Measurements from ENCODE around the gene KASH5. TPM values are rescaled to one million over a fixed set of nuclear protein-coding genes. Genes with fewer than 3 reads are reported as not detected.
A peak's percentile ranks its signal among the peaks of the same experiment; 100 is the strongest.

KASH5 gene
- total and polyA plus RNA-seq, 2 of the 13 experiments (the other 11 are each of a cell fraction or from before 2014, with no cell fraction given), result not detected

DNA sequence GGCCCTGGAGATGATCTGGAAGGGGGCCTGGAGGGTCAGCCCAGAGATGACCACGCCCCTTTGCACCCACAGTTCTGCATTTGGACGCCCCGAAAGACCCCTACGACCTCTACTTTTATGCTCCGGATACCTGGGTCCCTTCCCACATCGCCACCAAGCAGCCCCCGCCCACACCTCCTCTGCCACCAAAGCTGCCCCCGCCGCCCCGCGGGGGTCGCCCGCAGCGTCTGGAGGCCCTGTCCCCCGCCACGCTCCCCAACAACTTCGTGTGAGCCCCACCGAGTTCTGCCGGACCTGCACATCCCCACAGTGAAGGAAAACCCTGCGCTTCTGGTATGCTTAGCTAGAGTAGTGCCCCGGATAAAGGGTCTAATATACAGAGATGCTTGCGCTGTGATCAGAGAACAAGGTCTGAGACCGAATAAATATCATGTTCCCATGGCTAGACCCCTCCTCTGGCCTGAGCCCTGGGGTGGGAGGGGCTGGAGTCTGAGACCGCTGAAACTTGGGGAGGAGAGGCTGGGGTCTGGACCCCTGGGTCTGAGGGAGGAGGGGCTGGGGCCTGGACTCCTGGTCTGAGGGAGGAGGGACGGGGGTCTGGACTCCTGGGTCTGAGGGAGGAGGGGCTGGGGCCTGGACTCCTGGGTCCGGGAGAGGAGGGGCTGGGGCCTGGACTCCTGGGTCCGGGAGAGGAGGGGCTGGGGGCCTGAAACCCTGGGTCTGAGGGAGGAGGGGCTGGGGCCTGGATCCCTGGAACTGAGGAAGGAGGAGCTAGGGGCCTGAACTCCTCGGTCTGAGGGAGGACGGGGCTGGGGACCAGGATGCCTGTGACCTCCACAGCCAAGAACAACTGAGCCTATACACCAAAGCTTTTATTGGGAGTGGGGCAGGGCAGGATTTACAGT lies 40.8 kb downstream of the KASH5 start:
- DNase-seq (ENCODE audit: low spot score) (no peak), FAIRE-seq (no peak), ATAC-seq (no peak)
- no peak overlapping the region for H3K27ac ChIP-seq (ENCODE audit: extremely low read length, insufficient read depth, low read length)
- ChIA-PET POLR2A (no interaction called here), CTCF (ENCODE audit: low intra/inter-chr PET ratio, low total read pairs) (no interaction called here)
- intact Hi-C loops (cut with micrococcal nuclease; ENCODE audit: unreplicated experiment), result loop anchor here (5.0 kb wide), 1 partner anchor 36 kb away; no protein-coding TSS in a partner anchor
- H3K79me2 ChIP-seq (ENCODE audit: insufficient read depth, low read length), result no peaks in the 10 kb centered on the region
- TF ChIP-seq ZNF263 (CRISPR knock-in tag; IDR thresholded peaks at IDR 0.05), result 0 out of 2 replicates have a peak, but pooled peaks have one; percentile 26
- TF ChIP-seq ZNF180 (CRISPR knock-in tag; IDR thresholded peaks at IDR 0.05; ENCODE audit: borderline replicate concordance, low read depth), result no peak
- peak; percentile 14; the same call in 1 of the 2 replicates for TF ChIP-seq EZH2 (conservative IDR thresholded peaks at IDR 0.05; ENCODE audit: low read depth, low read length)
- TF ChIP-seq ZSCAN22 (CRISPR knock-in tag; IDR thresholded peaks at IDR 0.05), result peak; percentile 68; the same call in 1 of the 2 replicates
- TF ChIP-seq ZKSCAN8 (CRISPR knock-in tag; IDR thresholded peaks at IDR 0.05; ENCODE audit: borderline replicate concordance), result no peak
- H3K4me1 ChIP-seq (ENCODE audit: insufficient read depth, low read length), result peaks cover 16% of the 10 kb centered on the region
- H3K9me3 ChIP-seq (ENCODE audit: low read length), result no peaks in the 10 kb centered on the region
- in situ Hi-C loops (cut with HindIII; ENCODE audit: extremely low pct_ligation_motif_present, low pct_unique_long_range_greater_than_20kb), result loop anchor here (5.0 kb wide), 1 partner anchor 36 kb away; no protein-coding TSS in a partner anchor
- peak overlapping the region; percentile 74 for H3K4me2 ChIP-seq (ENCODE audit: low read depth, low read length)
- H3K27me3 ChIP-seq (ENCODE audit: control insufficient read depth in 1 of 2, insufficient read depth in 2 of 2, low read length in 2 of 2), result peaks cover 11 to 84% of the 10 kb centered on the region in 2 experiments
- H3K9ac ChIP-seq (ENCODE audit: insufficient read depth, low read depth, low read length), result no peak overlapping the region
- no peaks in the 10 kb centered on the region for H3K36me3 ChIP-seq (replicated peaks in 1 of 2; ENCODE audit: control insufficient read depth in 1 of 2, insufficient read depth in 2 of 2, low read length in 2 of 2)
- 9% methylated on average over 15 of the region's 29 CpGs for WGBS (ENCODE audit: low lambda C conversion rate)
- H2AFZ ChIP-seq (ENCODE audit: low read length), result no peak overlapping the region
- no TSS peak for BruUV-seq (replicated peaks)
- H3K4me3 ChIP-seq (replicated peaks in 1 of 3; ENCODE audit: insufficient read depth in 1 of 3, low read depth in 2 of 3, low read length in 3 of 3), result peak overlapping the region in 1 of 3 experiments; percentile 54; a peak in 2 of 6 replicates
- no peaks in the 10 kb centered on the region for H4K20me1 ChIP-seq (ENCODE audit: insufficient read depth, low read length)

DNA sequence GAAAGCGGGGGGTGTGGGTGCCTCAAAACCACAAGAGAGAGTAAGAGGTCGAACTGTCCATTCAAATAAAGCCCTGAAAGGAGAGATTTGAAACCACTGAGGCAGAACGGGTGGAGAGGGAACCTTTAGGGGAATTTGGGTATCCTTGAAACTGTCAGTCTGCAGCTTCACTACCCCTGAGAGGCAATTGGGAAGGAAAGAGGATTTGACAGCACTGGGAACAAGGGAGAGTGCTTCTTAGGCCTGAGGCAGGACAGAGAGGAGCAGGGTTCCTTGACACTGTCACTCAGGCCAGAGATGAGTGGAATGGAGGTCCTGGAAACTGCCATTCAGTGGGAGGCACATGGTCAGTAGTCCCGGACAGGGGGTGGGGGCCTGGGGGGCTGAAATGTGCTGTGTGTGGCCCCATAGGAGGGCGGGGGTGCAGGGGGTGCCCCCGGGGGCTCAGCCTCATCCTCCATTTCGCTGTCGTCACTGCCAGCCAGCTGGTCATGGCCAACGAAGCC lies 42.2 kb downstream of the KASH5 start:
- in situ Hi-C loops (cut with HindIII; ENCODE audit: extremely low pct_ligation_motif_present, low pct_unique_long_range_greater_than_20kb), result no loop called here
- H3K4me3 ChIP-seq (replicated peaks in 1 of 3; ENCODE audit: insufficient read depth in 1 of 3, low read depth in 2 of 3, low read length in 3 of 3), result no peak overlapping the region
- H3K27me3 ChIP-seq (ENCODE audit: control insufficient read depth in 1 of 2, insufficient read depth in 2 of 2, low read length in 2 of 2), result peaks cover 8 to 87% of the 10 kb centered on the region in 2 experiments; a peak in 4 of 5 replicates
- no peaks in the 10 kb centered on the region for H4K20me1 ChIP-seq (ENCODE audit: insufficient read depth, low read length)
- H3K36me3 ChIP-seq (replicated peaks in 1 of 2; ENCODE audit: control insufficient read depth in 1 of 2, insufficient read depth in 2 of 2, low read length in 2 of 2), result no peaks in the 10 kb centered on the region
- H2AFZ ChIP-seq (ENCODE audit: low read length), result no peak overlapping the region
- DNase-seq (ENCODE audit: low spot score), result no peak
- ATAC-seq, result no peak
- H3K79me2 ChIP-seq (ENCODE audit: insufficient read depth, low read length), result no peaks in the 10 kb centered on the region
- intact Hi-C loops (cut with micrococcal nuclease; ENCODE audit: unreplicated experiment), result no loop called here
- no peak overlapping the region for H3K9ac ChIP-seq (ENCODE audit: insufficient read depth, low read depth, low read length)
- FAIRE-seq, result no peak
- H3K9me3 ChIP-seq (ENCODE audit: low read length), result no peaks in the 10 kb centered on the region
- no peak overlapping the region for H3K4me2 ChIP-seq (ENCODE audit: low read depth, low read length)
- no TSS peak for BruUV-seq (replicated peaks)
- H3K4me1 ChIP-seq (ENCODE audit: insufficient read depth, low read length), result peaks cover 16% of the 10 kb centered on the region
- H3K27ac ChIP-seq (ENCODE audit: extremely low read length, insufficient read depth, low read length), result no peak overlapping the region
- CTCF ChIA-PET (ENCODE audit: low intra/inter-chr PET ratio, low total read pairs), result interaction anchor here (1.9 kb wide), 1 partner anchor 38 kb away, joined by 16 read pairs; no protein-coding TSS in a partner anchor
- 4% methylated on average over 4 of the region's 9 CpGs for WGBS (ENCODE audit: low lambda C conversion rate)
- TF ChIP-seq, protein P1, sequence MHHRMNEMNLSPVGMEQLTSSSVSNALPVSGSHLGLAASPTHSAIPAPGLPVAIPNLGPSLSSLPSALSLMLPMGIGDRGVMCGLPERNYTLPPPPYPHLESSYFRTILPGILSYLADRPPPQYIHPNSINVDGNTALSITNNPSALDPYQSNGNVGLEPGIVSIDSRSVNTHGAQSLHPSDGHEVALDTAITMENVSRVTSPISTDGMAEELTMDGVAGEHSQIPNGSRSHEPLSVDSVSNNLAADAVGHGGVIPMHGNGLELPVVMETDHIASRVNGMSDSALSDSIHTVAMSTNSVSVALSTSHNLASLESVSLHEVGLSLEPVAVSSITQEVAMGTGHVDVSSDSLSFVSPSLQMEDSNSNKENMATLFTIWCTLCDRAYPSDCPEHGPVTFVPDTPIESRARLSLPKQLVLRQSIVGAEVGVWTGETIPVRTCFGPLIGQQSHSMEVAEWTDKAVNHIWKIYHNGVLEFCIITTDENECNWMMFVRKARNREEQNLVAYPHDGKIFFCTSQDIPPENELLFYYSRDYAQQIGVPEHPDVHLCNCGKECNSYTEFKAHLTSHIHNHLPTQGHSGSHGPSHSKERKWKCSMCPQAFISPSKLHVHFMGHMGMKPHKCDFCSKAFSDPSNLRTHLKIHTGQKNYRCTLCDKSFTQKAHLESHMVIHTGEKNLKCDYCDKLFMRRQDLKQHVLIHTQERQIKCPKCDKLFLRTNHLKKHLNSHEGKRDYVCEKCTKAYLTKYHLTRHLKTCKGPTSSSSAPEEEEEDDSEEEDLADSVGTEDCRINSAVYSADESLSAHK (CRISPR knock-in tag; IDR thresholded peaks at IDR 0.05; ENCODE audit: borderline replicate concordance), result peak; percentile 96; the same call in 1 of the 2 replicates
- TF ChIP-seq ZNF232 (CRISPR knock-in tag; IDR thresholded peaks at IDR 0.05; ENCODE audit: borderline replicate concordance), result no peak
- POLR2A ChIA-PET, result no interaction called here

All from HepG2 (cell line).